ENCODE results near the gene CYGB.

CYGB gene

GRCh38 chr17:76481071-76481655 lies 56.3 kb downstream of the CYGB start:
- TF ChIP-seq CTCF (IDR thresholded peaks at IDR 0.05; ENCODE audit: insufficient read depth, low read length, poor library complexity, severe bottlenecking), result no peak
- Histone ChIP-seq H3K36me3 (ENCODE audit: control insufficient read depth, insufficient read depth, low read length) (peaks cover 24% of the 10 kb centered on the region), H3K4me3 (replicated peaks; ENCODE audit: low read depth, low read length) (peak overlapping the region; percentile 50), H3K27me3 (replicated peaks; ENCODE audit: control insufficient read depth, insufficient read depth, low read length) (no peaks in the 10 kb centered on the region)
- peak; percentile 81 for DNase-seq (ENCODE audit: extremely low read depth, insufficient read length)

- DNase-seq (ENCODE audit: extremely low read depth, insufficient read length), result no peak
- Histone ChIP-seq H3K27me3 (replicated peaks; ENCODE audit: control insufficient read depth, insufficient read depth, low read length) (no peaks in the 10 kb centered on the region), H3K36me3 (ENCODE audit: control insufficient read depth, insufficient read depth, low read length) (peaks cover 24% of the 10 kb centered on the region), H3K4me3 (replicated peaks; ENCODE audit: low read depth, low read length) (peak overlapping the region; percentile 50)
- no peak for TF ChIP-seq CTCF (IDR thresholded peaks at IDR 0.05; ENCODE audit: insufficient read depth, low read length, poor library complexity, severe bottlenecking)
These were observed 56.9 kb downstream of the CYGB start for GRCh38 chr17:76480632-76481031.

GRCh38 chr17:76479515-76480060 lies 57.9 kb downstream of the CYGB start:
- H3K36me3 ChIP-seq (ENCODE audit: control insufficient read depth, insufficient read depth, low read length), result peaks cover 31% of the 10 kb centered on the region
- peak; percentile 20 for DNase-seq (ENCODE audit: extremely low read depth, insufficient read length)
- TF ChIP-seq CTCF (IDR thresholded peaks at IDR 0.05; ENCODE audit: insufficient read depth, low read length, poor library complexity, severe bottlenecking), result no peak
- H3K4me3 ChIP-seq (replicated peaks; ENCODE audit: low read depth, low read length), result no peak overlapping the region
- no peaks in the 10 kb centered on the region for H3K27me3 ChIP-seq (replicated peaks; ENCODE audit: control insufficient read depth, insufficient read depth, low read length)

GRCh38 chr17:76478730-76479514 lies 58.6 kb downstream of the CYGB start:
- peak; percentile 11 for DNase-seq (ENCODE audit: extremely low read depth, insufficient read length)
- Histone ChIP-seq H3K4me3 (replicated peaks; ENCODE audit: low read depth, low read length) (no peak overlapping the region), H3K36me3 (ENCODE audit: control insufficient read depth, insufficient read depth, low read length) (peaks cover 37% of the 10 kb centered on the region), H3K27me3 (replicated peaks; ENCODE audit: control insufficient read depth, insufficient read depth, low read length) (no peaks in the 10 kb centered on the region)
- TF ChIP-seq CTCF (IDR thresholded peaks at IDR 0.05; ENCODE audit: insufficient read depth, low read length, poor library complexity, severe bottlenecking), result no peak

- Histone ChIP-seq H3K36me3 (ENCODE audit: control insufficient read depth, insufficient read depth, low read length) (peaks cover 43% of the 10 kb centered on the region), H3K27me3 (replicated peaks; ENCODE audit: control insufficient read depth, insufficient read depth, low read length) (no peaks in the 10 kb centered on the region), H3K4me3 (replicated peaks; ENCODE audit: low read depth, low read length) (no peak overlapping the region)
- TF ChIP-seq CTCF (IDR thresholded peaks at IDR 0.05; ENCODE audit: insufficient read depth, low read length, poor library complexity, severe bottlenecking), result no peak
- DNase-seq (ENCODE audit: extremely low read depth, insufficient read length), result no peak
These were observed 59.4 kb downstream of the CYGB start for GRCh38 chr17:76478097-76478496.

Data from GM06990 (cell line).